HG03045 (cell line): ENCODE results near the gene HEPACAM.

ENCODE experiments used
- ATAC-seq: cut with Tn5 transposase; IDR thresholded peaks from one replicate; pipeline ENCODE4 v1.9.1; 2021; ENCODE audit warnings: mild to moderate bottlenecking, moderate library complexity; ENCODE audit not compliant: unreplicated experiment

HEPACAM gene

DNA sequence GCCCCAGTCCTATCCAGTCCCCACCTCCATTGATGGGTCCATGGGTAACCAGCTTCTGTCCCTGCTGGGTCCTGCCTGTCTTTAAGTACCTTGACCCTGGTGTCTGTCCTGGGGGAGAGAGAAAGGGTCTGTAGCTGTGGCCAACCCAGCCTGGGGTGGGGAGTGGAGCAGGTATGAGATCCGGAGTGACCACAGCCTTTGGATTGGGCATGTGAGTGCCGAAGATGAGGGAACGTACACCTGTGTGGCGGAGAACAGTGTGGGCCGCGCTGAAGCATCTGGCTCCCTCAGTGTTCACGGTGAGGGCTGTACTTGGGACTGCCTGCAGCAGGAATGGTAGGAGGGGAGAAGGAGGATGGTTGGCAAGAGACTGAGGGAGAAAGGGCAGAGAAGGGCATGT, 65.4 kb downstream of the HEPACAM start:
- ATAC-seq, result no peak

DNA sequence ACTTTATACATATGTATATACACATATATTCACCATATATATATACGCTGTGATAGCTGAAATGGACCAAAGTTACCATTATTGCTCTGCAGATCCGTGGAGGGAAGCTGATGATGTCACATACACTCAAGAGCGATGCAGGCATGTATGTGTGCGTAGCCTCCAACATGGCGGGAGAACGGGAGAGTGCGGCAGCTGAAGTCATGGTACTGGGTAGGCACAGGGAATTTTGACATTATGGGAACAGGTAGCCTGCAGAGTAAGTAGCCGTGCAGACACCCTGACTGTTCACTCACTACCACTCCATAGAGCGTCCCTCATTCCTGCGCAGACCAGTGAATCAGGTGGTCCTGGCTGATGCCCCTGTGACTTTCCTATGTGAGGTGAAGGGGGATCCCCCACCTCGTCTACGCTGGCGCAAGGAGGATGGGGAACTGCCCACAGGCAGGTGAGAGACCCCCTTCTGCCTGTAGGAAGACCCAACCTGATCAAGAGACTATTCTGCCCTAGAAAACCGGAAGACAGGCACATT, 65.9 kb downstream of the HEPACAM start:
- ATAC-seq, result no peak

DNA sequence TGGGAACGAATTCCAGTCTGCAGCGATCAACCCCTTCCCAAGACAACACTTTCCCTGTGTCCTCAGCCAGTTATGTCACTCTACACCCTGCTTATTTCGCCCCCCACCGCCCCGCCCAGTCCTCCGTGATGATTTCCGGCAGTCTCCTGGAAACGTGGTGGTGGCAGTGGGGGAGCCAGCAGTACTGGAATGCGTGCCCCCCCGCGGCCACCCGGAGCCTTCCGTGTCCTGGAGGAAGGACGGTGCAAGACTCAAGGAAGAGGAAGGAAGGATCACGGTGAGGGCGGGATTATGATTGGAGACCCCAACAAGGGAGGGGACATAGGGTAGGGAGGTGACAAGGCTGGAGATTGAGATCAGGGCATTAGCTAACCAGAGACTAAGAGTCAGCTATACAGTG, 66.5 kb downstream of the HEPACAM start:
- no peak for ATAC-seq
